ENCODE measurements around the gene HLA-DMA.

The HLA-DMA gene
- 54.5 to 361 (median 164) reads per million in 18 experiments for total RNA-seq

GRCh38 chr6:32952817-32953739, at the start of gene HLA-DMA:
HLA-DMA (minus strand) TSS chr6:32953097; CDS start chr6:32953036, 61 bp downstream.
- DNase-seq: peak; percentile 99 to 100

GRCh38 chr6:33001685-33002084, 48.8 kb upstream of the HLA-DMA start:
- DNase-seq: no peak

GRCh38 chr6:33000055-33000454, 47.2 kb upstream of the HLA-DMA start:
- DNase-seq: peak; percentile 27 to 31

GRCh38 chr6:32995448-32995847, 42.6 kb upstream of the HLA-DMA start:
- DNase-seq: no peak

GRCh38 chr6:32993363-32993973, 40.6 kb upstream of the HLA-DMA start:
- DNase-seq: no peak

- no peak for DNase-seq
Measured at GRCh38 chr6:32991972-32992371, 39.1 kb upstream of the HLA-DMA start.

GRCh38 chr6:32989368-32989767, 36.5 kb upstream of the HLA-DMA start:
- DNase-seq: no peak

- peak; percentile 66 to 84 for DNase-seq
Measured at GRCh38 chr6:32984622-32985389, 31.9 kb upstream of the HLA-DMA start.

GRCh38 chr6:32983964-32984621, 31.2 kb upstream of the HLA-DMA start:
- no peak for DNase-seq

GRCh38 chr6:32983493-32983848, 30.6 kb upstream of the HLA-DMA start:
- no peak for DNase-seq

GRCh38 chr6:32982702-32983492, 30.0 kb upstream of the HLA-DMA start:
- DNase-seq: no peak

- no peak for DNase-seq
Measured at GRCh38 chr6:32982084-32982701, 29.3 kb upstream of the HLA-DMA start.

- DNase-seq: no peak
Measured at GRCh38 chr6:32980488-32981038, 27.7 kb upstream of the HLA-DMA start.

GRCh38 chr6:32979720-32980487, 27.0 kb upstream of the HLA-DMA start:
- no peak for DNase-seq

GRCh38 chr6:32977953-32978324, 25.0 kb upstream of the HLA-DMA start:
- DNase-seq: no peak

GRCh38 chr6:32977272-32977952, 24.5 kb upstream of the HLA-DMA start:
- DNase-seq: no peak

GRCh38 chr6:32976334-32977069, 23.6 kb upstream of the HLA-DMA start:
- DNase-seq: peak in 1 of 2 donors; percentile 1

GRCh38 chr6:32975886-32976285, 23.0 kb upstream of the HLA-DMA start:
- no peak for DNase-seq

All from inflammatory macrophage (primary cell).